ES-I3 (cell line): ENCODE measurements around the gene GPR183.

ENCODE experiments used
- H3K36me3 ChIP-seq: 2 replicates; pipeline ENCODE4 v1.6.1; 2013; ENCODE audit warnings: mild to moderate bottlenecking, low read length, control low read depth, moderate library complexity; ENCODE audit not compliant: insufficient read depth
- H3K4me1 ChIP-seq: 2 replicates; pipeline ENCODE4 v1.6.1; 2013; ENCODE audit warnings: mild to moderate bottlenecking, control low read depth, low read length; ENCODE audit not compliant: insufficient read depth
- H3K9ac ChIP-seq: 2 replicates; pipeline ENCODE4 v1.6.1; 2013; ENCODE audit warnings: low read depth, mild to moderate bottlenecking, low read length, moderate library complexity
- H3K9me3 ChIP-seq: 2 replicates; pipeline ENCODE4 v1.6.1; 2013; ENCODE audit warnings: mild to moderate bottlenecking, low read length, moderate library complexity; ENCODE audit not compliant: control insufficient read depth, insufficient read depth

Gene GPR183

GRCh38 chr13:99299920-99300341 is 7.3 kb downstream of the GPR183 start:
- Histone ChIP-seq H3K4me1 (no peaks in the 10 kb centered on the region), H3K9ac (no peak overlapping the region)

DNA sequence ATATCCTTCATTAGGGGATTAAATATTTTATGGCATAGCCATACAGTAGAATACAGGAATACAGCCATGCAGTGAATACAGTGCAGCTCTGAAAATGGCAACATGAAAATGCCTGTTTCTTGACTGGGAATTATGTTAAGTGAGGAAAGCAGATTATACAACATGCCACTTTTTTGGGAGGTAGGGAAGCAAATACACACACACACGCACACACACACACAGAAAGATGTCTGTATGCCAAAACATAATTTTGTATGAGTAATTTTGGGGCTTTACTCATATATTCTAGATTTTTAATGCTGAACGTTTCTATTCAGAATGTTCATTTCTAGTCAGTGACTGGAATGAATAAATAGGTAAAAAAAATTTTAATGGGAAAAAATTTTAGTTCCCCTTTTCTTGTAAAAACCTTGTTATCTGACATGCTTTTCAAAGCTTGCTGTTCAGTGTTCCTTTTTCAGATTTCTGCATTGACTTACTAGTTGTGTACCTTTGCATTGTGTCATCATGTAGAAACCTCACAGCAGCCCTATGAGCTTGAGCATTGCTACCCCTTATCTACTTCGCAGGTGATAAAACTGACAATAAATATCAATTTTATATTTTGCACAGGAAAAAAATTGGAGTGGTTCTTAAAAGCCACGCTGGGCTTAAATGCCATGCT is 7.8 kb downstream of the GPR183 start:
- no peak overlapping the region for H3K9ac ChIP-seq

More at GRCh38 chr13:99299920-99300341, 7.3 kb downstream of the GPR183 start:
- H3K9me3 ChIP-seq: no peaks in the 10 kb centered on the region
- no peaks in the 10 kb centered on the region; the same call in 1 of the 2 replicates for H3K36me3 ChIP-seq

DNA sequence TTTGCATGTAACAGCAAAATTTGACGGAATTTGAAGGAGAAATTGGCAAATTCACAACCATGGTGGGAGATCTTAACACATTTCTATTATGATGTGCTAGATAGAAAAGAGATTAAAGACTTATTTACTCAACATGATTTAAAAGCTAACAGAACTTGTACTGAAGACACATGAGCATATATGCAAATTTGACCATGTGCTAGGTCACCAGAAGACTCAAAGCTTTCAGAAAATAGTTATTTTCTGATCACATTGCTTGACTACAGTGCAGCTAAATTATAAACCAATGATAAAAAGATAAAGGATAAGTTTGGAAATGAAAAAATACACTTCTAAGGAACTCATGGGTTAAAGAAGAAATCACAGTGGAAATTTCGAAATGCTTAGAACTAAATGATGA is 9.1 kb downstream of the GPR183 start:
- Histone ChIP-seq H3K9me3 (no peaks in the 10 kb centered on the region), H3K4me1 (no peaks in the 10 kb centered on the region), H3K36me3 (no peaks in the 10 kb centered on the region; the same call in 1 of the 2 replicates), H3K9ac (no peak overlapping the region)

More for the DNA sequence above, 7.8 kb downstream of the GPR183 start:
- Histone ChIP-seq H3K4me1 (no peaks in the 10 kb centered on the region), H3K9me3 (no peaks in the 10 kb centered on the region), H3K36me3 (no peaks in the 10 kb centered on the region; the same call in 1 of the 2 replicates)

DNA sequence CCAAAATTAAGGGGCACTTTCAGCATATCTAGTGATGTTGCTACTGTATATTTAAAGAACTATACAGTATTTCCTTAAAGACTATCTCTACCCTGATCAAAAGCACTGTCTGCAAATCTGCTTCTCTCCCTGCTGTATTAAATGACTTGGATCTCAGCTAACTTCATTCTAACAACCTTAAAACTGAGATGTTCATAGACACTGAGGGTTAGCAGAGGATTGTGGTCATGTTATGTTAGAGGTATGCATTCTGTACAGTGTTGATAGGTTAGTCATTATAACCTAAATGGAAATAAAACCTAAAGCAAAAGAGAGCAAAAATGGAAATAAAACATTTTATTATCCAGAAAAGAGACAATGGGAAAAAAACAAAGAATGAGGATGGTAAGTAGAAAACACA is 9.9 kb downstream of the GPR183 start:
- Histone ChIP-seq H3K9ac (no peak overlapping the region), H3K9me3 (no peaks in the 10 kb centered on the region), H3K36me3 (no peaks in the 10 kb centered on the region; the same call in 1 of the 2 replicates), H3K4me1 (no peaks in the 10 kb centered on the region)

DNA sequence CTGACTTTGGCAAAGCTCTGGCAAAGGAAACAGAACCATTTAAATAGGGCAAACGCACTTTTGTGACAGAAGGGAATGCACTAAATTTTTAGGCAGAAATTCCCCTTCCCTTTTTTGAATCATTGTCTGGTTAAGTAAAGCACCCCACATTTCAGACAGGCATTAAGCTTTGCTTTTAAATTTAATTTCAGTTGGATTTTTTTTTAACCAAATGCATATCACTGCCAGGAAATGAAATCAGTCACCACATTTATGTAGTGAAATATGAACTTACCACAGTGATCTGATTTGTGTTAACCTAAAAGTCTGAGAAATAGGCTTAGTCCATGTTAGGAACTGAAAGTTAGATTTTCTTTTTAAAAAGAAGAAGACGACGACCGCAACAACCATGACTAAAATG is 10.8 kb downstream of the GPR183 start:
- no peaks in the 10 kb centered on the region for H3K9me3 ChIP-seq
- H3K9ac ChIP-seq: no peak overlapping the region
- H3K4me1 ChIP-seq: no peaks in the 10 kb centered on the region
- H3K36me3 ChIP-seq: no peaks in the 10 kb centered on the region; the same call in 1 of the 2 replicates

DNA sequence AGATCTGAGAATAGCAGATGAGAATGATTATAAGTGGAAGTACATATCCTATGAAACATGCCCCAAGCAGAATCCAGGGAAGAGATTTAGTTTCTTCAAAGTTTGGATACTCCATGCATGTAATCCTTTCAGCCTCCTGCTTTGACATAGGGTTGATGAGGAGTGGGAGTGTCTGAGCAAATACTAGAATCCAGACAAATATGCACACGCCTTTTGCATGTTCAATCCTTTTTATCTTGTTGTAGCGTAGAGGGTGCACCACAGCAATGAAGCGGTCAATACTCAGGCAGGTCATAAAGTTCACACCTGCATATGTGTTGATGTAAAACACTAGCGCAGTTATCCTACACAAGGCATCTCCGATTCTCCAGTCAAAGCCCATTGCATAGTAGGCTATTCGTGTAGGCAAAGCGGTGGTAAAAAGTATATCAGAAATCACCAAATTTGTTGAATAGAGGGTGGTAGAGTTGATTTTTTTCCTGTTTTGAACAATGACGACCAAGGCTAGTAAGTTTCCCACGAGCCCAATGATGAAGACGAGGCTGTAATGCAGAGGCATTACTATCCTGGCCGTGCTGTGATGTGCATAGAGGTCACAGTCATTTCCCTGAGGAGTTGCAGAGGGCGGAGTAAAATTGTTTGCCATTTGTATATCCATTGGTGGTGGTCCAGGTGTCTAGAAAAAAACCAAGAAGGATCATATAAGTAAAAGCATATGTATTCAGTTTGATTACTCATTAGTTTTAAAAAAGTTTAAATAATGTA is 11.5 kb downstream of the GPR183 start:
- no peaks in the 10 kb centered on the region for H3K4me1 ChIP-seq
- no peak overlapping the region for H3K9ac ChIP-seq
- no peaks in the 10 kb centered on the region; the same call in 1 of the 2 replicates for H3K36me3 ChIP-seq
- no peaks in the 10 kb centered on the region for H3K9me3 ChIP-seq

GRCh38 chr13:99294958-99295357 is 12.2 kb downstream of the GPR183 start:
- no peaks in the 10 kb centered on the region for H3K9me3 ChIP-seq
- H3K9ac ChIP-seq: no peak overlapping the region
- no peaks in the 10 kb centered on the region for H3K4me1 ChIP-seq
- H3K36me3 ChIP-seq: no peaks in the 10 kb centered on the region; the same call in 1 of the 2 replicates

GRCh38 chr13:99294198-99294597 is 13.0 kb downstream of the GPR183 start:
- Histone ChIP-seq H3K9me3 (no peaks in the 10 kb centered on the region), H3K36me3 (no peaks in the 10 kb centered on the region; the same call in 1 of the 2 replicates), H3K9ac (no peak overlapping the region), H3K4me1 (no peaks in the 10 kb centered on the region)

- no peaks in the 10 kb centered on the region for H3K9me3 ChIP-seq
- H3K4me1 ChIP-seq: no peaks in the 10 kb centered on the region
- H3K36me3 ChIP-seq: no peaks in the 10 kb centered on the region; the same call in 1 of the 2 replicates
- no peak overlapping the region for H3K9ac ChIP-seq
Measured at GRCh38 chr13:99293178-99293577, 14.0 kb downstream of the GPR183 start.

- Histone ChIP-seq H3K36me3 (no peaks in the 10 kb centered on the region; the same call in 1 of the 2 replicates), H3K4me1 (no peaks in the 10 kb centered on the region), H3K9ac (no peak overlapping the region)
Measured at GRCh38 chr13:99290894-99291293, 16.3 kb downstream of the GPR183 start.

GRCh38 chr13:99289674-99290337 is 17.4 kb downstream of the GPR183 start:
- H3K9ac ChIP-seq: no peak overlapping the region
- no peaks in the 10 kb centered on the region for H3K4me1 ChIP-seq
- no peaks in the 10 kb centered on the region for H3K9me3 ChIP-seq
- no peaks in the 10 kb centered on the region for H3K36me3 ChIP-seq

More at GRCh38 chr13:99290894-99291293, 16.3 kb downstream of the GPR183 start:
- no peaks in the 10 kb centered on the region for H3K9me3 ChIP-seq

- Histone ChIP-seq H3K9me3 (no peaks in the 10 kb centered on the region), H3K4me1 (no peaks in the 10 kb centered on the region), H3K9ac (no peak overlapping the region), H3K36me3 (no peaks in the 10 kb centered on the region)
Measured at GRCh38 chr13:99289271-99289670, 17.9 kb downstream of the GPR183 start.

DNA sequence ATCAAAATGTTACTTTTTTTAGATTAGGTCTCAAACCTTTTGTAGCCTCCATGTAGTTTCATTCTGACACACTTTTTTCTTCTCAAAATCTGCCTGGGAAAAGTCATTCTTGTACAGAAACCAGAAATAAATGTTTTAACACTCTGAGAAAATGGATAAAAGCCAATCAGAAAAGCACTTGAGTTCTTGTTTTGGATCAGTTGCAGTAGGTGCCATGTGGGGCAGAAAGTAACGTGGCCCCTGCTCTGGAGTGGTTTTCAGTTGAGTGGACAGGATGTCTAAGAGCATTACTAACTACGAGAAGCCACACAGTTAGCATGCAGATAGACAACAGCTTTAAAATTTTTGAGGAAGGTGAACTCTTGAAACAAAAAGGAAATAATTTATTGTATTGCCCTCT is 19.1 kb downstream of the GPR183 start:
- Histone ChIP-seq H3K4me1 (no peaks in the 10 kb centered on the region; the same call in 1 of the 2 replicates), H3K9ac (no peak overlapping the region), H3K36me3 (no peaks in the 10 kb centered on the region), H3K9me3 (no peaks in the 10 kb centered on the region)

- H3K9me3 ChIP-seq: no peaks in the 10 kb centered on the region
- H3K4me1 ChIP-seq: no peaks in the 10 kb centered on the region; the same call in 1 of the 2 replicates
- no peak overlapping the region for H3K9ac ChIP-seq
- no peaks in the 10 kb centered on the region for H3K36me3 ChIP-seq
Measured at GRCh38 chr13:99287551-99287950, 19.6 kb downstream of the GPR183 start.
